Measurements from ENCODE around the gene CCNG1. TPM values are rescaled to one million over a fixed set of nuclear protein-coding genes. Genes with fewer than 3 reads are reported as not detected.

Gene CCNG1
- total RNA-seq, 1 donor from 2014 or later, result 214 TPM

DNA sequence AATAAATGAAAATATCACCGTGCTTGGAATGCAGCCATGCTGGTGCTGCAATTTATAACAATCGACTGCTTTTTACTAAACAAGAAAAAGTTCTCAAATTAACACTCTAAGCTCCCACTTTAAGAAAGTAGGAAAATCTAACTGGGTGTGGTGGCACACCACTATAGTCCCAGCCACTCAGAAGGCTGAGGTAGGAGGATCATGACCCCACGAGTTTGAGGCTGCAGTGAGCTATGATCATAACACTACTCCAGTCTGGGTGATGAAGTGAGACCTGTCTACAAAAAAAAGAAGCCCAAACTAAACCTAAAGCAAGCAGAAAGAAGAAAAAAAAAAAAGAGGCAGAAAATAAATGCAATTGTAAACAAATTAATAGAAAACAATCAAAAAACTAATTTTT lies 10.5 kb downstream of the CCNG1 start:
- no peak overlapping the region for H3K27ac ChIP-seq (ENCODE audit: low read depth, low read length)
- no peaks in the 10 kb centered on the region for H3K27me3 ChIP-seq (ENCODE audit: insufficient read depth, low read length)
- H3K36me3 ChIP-seq (ENCODE audit: insufficient read depth, low read length), result peaks cover 51% of the 10 kb centered on the region
- H3K9ac ChIP-seq (ENCODE audit: low read length), result no peak overlapping the region
- Mint-ChIP-seq H3K27ac (ENCODE audit: unreplicated experiment) (no peak overlapping the region), H3K4me3 (ENCODE audit: unreplicated experiment) (no peak overlapping the region), H3K4me1 (ENCODE audit: low read depth, unreplicated experiment) (peaks cover 2% of the 10 kb centered on the region), H3K27me3 (ENCODE audit: low read depth, unreplicated experiment) (no peaks in the 10 kb centered on the region), H3K36me3 (ENCODE audit: low read depth, unreplicated experiment) (peaks cover 19% of the 10 kb centered on the region), H3K9me3 (ENCODE audit: unreplicated experiment) (no peaks in the 10 kb centered on the region)
- no peak for TF ChIP-seq EZH2 (IDR thresholded peaks at IDR 0.05; ENCODE audit: insufficient read depth, low read length)
- TF ChIP-seq, protein P1, sequence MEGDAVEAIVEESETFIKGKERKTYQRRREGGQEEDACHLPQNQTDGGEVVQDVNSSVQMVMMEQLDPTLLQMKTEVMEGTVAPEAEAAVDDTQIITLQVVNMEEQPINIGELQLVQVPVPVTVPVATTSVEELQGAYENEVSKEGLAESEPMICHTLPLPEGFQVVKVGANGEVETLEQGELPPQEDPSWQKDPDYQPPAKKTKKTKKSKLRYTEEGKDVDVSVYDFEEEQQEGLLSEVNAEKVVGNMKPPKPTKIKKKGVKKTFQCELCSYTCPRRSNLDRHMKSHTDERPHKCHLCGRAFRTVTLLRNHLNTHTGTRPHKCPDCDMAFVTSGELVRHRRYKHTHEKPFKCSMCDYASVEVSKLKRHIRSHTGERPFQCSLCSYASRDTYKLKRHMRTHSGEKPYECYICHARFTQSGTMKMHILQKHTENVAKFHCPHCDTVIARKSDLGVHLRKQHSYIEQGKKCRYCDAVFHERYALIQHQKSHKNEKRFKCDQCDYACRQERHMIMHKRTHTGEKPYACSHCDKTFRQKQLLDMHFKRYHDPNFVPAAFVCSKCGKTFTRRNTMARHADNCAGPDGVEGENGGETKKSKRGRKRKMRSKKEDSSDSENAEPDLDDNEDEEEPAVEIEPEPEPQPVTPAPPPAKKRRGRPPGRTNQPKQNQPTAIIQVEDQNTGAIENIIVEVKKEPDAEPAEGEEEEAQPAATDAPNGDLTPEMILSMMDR (IDR thresholded peaks at IDR 0.05; ENCODE audit: insufficient read depth, low read depth, low read length), result no peak
- peaks cover 7% of the 10 kb centered on the region for H4K20me1 ChIP-seq (ENCODE audit: insufficient read depth, low read length)
- H3K79me2 ChIP-seq (ENCODE audit: insufficient read depth, low read length), result no peaks in the 10 kb centered on the region
- no peak for FAIRE-seq
- no peak overlapping the region for H3K4me2 ChIP-seq (ENCODE audit: low read length)
- no peak overlapping the region for H2AFZ ChIP-seq (ENCODE audit: low read depth, low read length)
- no peaks in the 10 kb centered on the region for H3K9me3 ChIP-seq (ENCODE audit: insufficient read depth, low read depth, low read length)
- no peak overlapping the region for H3K4me3 ChIP-seq (ENCODE audit: insufficient read depth, low read depth, low read length)
- no peaks in the 10 kb centered on the region for H3K4me1 ChIP-seq (ENCODE audit: insufficient read depth, low read length)
- DNase-seq (ENCODE audit: low read depth), result no peak

DNA sequence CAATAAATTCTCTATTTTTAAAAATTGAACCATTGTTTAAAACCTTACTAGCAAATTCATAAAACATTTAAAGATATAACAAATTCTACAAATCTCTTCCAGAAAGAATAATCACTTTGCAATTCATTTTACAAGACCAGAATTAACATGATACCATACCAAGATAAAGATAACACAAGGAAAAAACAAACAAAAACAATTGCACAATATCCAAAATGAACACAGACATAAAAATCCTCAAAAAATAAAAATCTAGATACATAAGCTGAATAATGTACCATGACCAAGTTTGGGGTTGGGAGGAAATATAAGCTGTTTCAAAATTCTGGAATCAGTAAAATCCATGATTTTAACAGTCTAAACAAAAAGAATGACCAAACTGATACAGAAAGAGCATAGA lies 11.1 kb downstream of the CCNG1 start:
- Histone ChIP-seq H3K79me2 (ENCODE audit: insufficient read depth, low read length) (no peaks in the 10 kb centered on the region), H3K4me2 (ENCODE audit: low read length) (no peak overlapping the region), H3K4me1 (ENCODE audit: insufficient read depth, low read length) (no peaks in the 10 kb centered on the region), H3K4me3 (ENCODE audit: insufficient read depth, low read depth, low read length) (no peak overlapping the region), H3K36me3 (ENCODE audit: insufficient read depth, low read length) (peaks cover 49% of the 10 kb centered on the region), H3K27ac (ENCODE audit: low read depth, low read length) (no peak overlapping the region), H3K9me3 (ENCODE audit: insufficient read depth, low read depth, low read length) (no peaks in the 10 kb centered on the region), H2AFZ (ENCODE audit: low read depth, low read length) (no peak overlapping the region), H4K20me1 (ENCODE audit: insufficient read depth, low read length) (peaks cover 3% of the 10 kb centered on the region), H3K9ac (ENCODE audit: low read length) (no peak overlapping the region), H3K27me3 (ENCODE audit: insufficient read depth, low read length) (no peaks in the 10 kb centered on the region)
- no peak for DNase-seq (ENCODE audit: low read depth)
- Mint-ChIP-seq H3K4me1 (ENCODE audit: low read depth, unreplicated experiment) (peaks cover 2% of the 10 kb centered on the region), H3K9me3 (ENCODE audit: unreplicated experiment) (no peaks in the 10 kb centered on the region), H3K4me3 (ENCODE audit: unreplicated experiment) (no peak overlapping the region), H3K27me3 (ENCODE audit: low read depth, unreplicated experiment) (no peaks in the 10 kb centered on the region), H3K27ac (ENCODE audit: unreplicated experiment) (no peak overlapping the region), H3K36me3 (ENCODE audit: low read depth, unreplicated experiment) (peaks cover 20% of the 10 kb centered on the region)
- TF ChIP-seq EZH2 (IDR thresholded peaks at IDR 0.05; ENCODE audit: insufficient read depth, low read length), result no peak
- TF ChIP-seq, protein P1 (IDR thresholded peaks at IDR 0.05; ENCODE audit: insufficient read depth, low read depth, low read length), result no peak
- no peak for FAIRE-seq

DNA sequence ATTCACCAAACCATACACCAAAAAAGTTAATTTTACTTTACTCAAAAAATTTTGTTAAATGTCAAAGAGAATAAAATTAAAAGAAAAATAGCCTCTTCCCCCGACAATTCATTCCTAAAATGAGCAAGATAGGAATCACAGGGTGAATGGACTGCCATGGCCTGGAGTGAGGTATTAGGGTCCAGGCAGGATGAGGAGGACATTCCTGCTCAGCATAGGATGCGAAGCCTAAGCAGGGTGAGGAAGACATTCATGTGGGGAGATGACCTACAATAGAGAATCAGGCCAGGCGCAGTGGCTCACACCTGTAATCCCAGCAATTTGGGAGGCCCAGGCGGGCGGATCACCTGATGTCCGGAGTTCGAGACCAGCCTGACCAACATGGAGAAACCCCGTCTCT lies 14.1 kb downstream of the CCNG1 start:
- Histone ChIP-seq H3K9me3 (ENCODE audit: insufficient read depth, low read depth, low read length) (no peaks in the 10 kb centered on the region), H3K36me3 (ENCODE audit: insufficient read depth, low read length) (peaks cover 26% of the 10 kb centered on the region), H4K20me1 (ENCODE audit: insufficient read depth, low read length) (no peaks in the 10 kb centered on the region), H3K4me2 (ENCODE audit: low read length) (no peak overlapping the region), H3K9ac (ENCODE audit: low read length) (no peak overlapping the region), H3K79me2 (ENCODE audit: insufficient read depth, low read length) (no peaks in the 10 kb centered on the region), H3K4me1 (ENCODE audit: insufficient read depth, low read length) (no peaks in the 10 kb centered on the region), H3K27me3 (ENCODE audit: insufficient read depth, low read length) (no peaks in the 10 kb centered on the region), H3K27ac (ENCODE audit: low read depth, low read length) (no peak overlapping the region), H3K4me3 (ENCODE audit: insufficient read depth, low read depth, low read length) (no peak overlapping the region), H2AFZ (ENCODE audit: low read depth, low read length) (no peak overlapping the region)
- no peak overlapping the region for H3K27ac Mint-ChIP-seq (ENCODE audit: unreplicated experiment)
- TF ChIP-seq, protein P1 (IDR thresholded peaks at IDR 0.05; ENCODE audit: insufficient read depth, low read depth, low read length), result no peak
- TF ChIP-seq EZH2 (IDR thresholded peaks at IDR 0.05; ENCODE audit: insufficient read depth, low read length), result no peak
- no peaks in the 10 kb centered on the region for H3K4me1 Mint-ChIP-seq (ENCODE audit: low read depth, unreplicated experiment)
- H3K27me3 Mint-ChIP-seq (ENCODE audit: low read depth, unreplicated experiment), result no peaks in the 10 kb centered on the region
- FAIRE-seq, result no peak
- no peaks in the 10 kb centered on the region for H3K9me3 Mint-ChIP-seq (ENCODE audit: unreplicated experiment)
- H3K4me3 Mint-ChIP-seq (ENCODE audit: unreplicated experiment), result no peak overlapping the region
- no peak for DNase-seq (ENCODE audit: low read depth)
- H3K36me3 Mint-ChIP-seq (ENCODE audit: low read depth, unreplicated experiment), result peaks cover 15% of the 10 kb centered on the region

All from astrocyte (in vitro differentiated cells and primary cell).